NCI-H1092 (cell line): Measurements from ENCODE around the gene CASQ1.

Experiments used
- DNase-seq: peaks from one replicate; lab custom pipeline; 2025; lab: John Stamatoyannopoulos, UW

CASQ1 gene

GRCh38 chr1:160168609-160169369 lies 21.6 kb upstream of the CASQ1 start:
- no peak for DNase-seq

- peak; percentile 63 for DNase-seq
Measured at GRCh38 chr1:160169553-160170399, 20.6 kb upstream of the CASQ1 start.

DNA sequence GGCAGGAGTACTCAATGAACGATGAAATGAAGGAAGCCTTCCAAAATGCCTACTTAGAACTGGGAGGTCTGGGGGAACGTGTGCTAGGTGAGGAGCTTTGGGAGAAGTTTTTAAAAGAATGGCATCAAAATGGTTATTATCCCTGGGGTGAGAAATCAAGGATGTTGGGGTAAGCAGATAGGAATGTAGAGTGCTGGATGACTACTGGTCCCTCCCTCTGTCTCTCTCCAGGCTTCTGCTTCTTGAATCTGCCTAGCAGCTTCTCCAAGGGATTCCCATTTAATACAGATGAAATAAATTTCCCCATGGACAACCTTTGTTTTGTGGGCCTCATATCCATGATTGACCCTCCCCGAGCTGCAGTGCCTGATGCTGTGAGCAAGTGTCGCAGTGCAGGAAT lies 19.0 kb upstream of the CASQ1 start:
- no peak for DNase-seq

- DNase-seq, result no peak
Measured at GRCh38 chr1:160171980-160172379, 18.4 kb upstream of the CASQ1 start.

DNA sequence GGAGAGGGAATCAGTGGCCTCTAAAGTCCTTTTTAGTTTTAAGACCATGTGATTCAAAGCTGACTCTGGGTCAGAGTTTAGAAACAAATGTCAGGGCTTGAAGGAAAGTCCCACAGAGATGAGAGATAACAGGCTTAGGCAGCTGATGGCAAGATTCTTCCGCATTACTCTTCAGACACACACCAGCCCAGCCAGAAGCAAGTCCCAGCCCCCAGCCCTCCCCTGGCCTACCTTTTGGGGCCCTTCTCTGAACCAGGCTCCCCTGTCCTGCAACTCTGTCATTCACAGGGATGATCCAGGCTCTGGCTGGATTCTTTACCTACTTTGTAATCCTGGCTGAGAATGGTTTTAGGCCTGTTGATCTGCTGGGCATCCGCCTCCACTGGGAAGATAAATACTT lies 13.1 kb upstream of the CASQ1 start:
- no peak for DNase-seq

GRCh38 chr1:160177667-160178066 lies 12.7 kb upstream of the CASQ1 start:
- DNase-seq, result no peak

DNA sequence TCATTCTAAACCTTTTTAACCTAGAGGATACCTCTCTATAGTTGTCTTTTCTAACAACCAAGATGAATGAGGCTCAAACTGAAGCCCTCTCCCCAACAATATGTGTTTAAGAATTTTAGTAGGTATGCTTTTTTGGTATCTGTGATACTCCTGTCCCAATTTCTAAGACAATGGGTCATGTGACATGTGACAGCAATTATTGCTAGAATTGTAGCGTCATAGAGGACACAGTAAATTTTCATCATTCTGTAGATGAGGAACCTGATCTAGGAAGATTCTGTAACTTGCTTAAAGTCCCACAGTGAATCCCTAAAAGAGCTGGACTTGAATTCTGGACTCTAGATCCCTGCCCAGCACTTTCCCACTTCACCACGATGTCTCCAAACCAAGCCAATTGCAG lies 11.6 kb upstream of the CASQ1 start:
- DNase-seq, result no peak

GRCh38 chr1:160179336-160179735 lies 11.0 kb upstream of the CASQ1 start:
- DNase-seq, result no peak

DNA sequence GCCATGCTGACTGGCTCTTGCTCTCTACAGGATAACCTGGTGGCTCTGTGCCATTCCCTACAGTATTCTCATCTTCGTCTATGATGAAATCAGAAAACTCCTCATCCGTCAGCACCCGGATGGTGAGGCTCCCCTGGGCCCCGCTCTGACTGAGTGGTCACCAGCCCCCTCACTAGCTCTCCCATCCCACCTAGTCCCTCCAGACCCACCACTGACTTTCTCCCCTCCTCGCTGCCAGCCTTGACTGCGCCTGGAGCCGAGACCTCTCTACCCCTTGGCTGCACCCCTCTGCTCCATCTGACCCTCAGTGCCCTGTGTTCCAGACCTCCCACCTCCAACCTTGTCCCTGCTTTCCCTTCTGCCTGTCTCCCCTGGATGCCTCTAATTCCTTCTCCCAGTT lies 4.1 kb upstream of the CASQ1 start:
- DNase-seq, result no peak

- no peak for DNase-seq
Measured at GRCh38 chr1:160186729-160187128, 3.6 kb upstream of the CASQ1 start.

GRCh38 chr1:160187407-160187806 lies 3.0 kb upstream of the CASQ1 start:
- DNase-seq, result no peak

DNA sequence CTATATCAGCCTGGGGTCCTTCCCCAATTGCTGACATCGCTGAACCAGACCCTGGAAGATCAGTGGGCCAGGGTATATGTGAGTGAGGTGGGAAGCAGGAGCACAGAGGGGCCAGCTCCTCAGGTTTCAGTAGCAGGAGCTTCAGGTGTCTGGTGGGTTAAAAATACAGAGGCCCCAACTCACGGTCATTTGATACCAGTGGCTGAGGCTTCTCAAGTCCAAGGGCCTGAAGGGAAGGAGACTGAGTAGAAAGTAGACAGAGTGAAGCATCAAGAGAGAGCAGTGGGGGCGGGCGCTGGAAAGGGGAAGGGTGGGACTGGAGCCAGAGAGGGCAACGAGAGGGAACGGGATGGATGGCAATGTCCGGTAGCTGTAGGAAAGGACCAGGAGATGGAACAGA lies 2.0 kb upstream of the CASQ1 start:
- DNase-seq, result no peak

DNA sequence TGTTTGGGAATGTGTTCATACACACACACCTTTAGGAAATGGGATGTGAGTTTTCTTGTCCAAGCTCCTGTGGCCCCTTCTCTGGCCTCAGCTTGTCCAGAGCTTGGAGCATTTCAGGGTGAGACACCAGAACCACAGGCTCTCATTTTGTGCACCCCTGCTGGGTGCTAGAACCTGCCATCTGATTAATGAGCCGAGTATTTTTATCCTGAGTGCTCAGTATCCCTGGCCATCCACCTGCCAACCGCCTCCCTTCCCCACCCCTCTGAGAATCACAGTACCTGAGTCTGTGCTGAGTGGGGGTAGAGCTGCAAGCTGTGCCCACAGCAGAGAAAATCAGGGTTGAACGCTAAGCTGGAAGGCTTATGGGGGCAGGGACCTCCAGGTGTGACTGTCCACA lies 1.4 kb downstream of the CASQ1 start:
- no peak for DNase-seq

GRCh38 chr1:160192234-160192633 lies 1.9 kb downstream of the CASQ1 start:
- DNase-seq, result no peak

DNA sequence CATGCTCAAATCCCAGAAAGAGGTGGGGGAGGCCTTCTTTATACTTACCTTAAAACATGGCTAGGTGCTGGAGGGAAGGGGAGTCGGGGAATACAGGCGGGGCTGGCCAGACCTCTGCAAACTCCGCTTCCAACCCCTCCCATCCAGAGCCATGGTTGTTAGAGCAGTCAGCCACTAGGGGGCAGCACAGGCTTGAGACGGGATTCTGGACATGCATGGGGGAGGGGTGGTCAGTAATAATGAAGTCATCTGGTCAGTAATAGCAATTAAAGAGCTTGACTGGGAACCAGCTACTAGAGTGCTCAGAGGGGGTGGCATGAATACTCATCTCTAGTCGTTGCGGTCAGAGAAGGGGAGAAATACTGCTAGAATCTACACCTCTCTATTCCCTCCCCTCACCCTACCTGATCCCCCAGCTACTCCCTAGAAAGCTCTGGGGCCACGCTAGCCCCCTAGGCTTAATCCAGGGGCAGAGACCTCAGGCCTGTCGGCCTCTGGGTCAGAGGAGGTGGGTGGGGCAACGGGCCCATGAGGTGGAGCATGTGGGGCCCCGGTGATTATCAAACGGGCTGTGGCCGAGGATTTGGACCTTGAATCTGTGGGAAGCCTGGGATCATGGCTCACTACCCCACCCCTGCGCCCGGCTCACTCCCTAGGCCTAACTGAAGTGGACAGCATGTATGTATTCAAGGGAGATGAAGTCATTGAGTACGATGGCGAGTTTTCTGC lies 2.9 kb downstream of the CASQ1 start:
- peak; percentile 83 for DNase-seq

GRCh38 chr1:160193832-160194736 lies 3.7 kb downstream of the CASQ1 start:
- no peak for DNase-seq

GRCh38 chr1:160194737-160195059 lies 4.3 kb downstream of the CASQ1 start:
- DNase-seq, result no peak

GRCh38 chr1:160196143-160196542 lies 5.8 kb downstream of the CASQ1 start:
- no peak for DNase-seq

DNA sequence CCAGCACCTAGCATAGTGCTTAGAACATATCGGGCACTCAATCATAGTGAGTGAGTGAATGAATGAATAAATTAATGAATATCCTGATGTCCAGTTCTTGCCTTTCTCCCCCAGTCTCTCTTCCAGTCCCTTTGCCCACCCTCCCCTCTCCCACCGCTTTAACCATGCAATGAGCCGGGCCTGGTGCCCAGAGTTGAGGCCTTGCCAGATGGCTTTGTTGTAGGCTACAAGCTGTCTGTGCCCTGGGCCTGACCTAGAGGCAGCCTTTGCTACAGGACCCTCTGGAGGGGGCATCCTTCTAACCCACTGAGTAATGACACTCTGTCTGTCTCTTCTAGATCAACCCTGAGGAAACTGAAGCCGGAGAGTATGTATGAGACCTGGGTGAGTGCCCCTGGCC lies 6.9 kb downstream of the CASQ1 start:
- DNase-seq, result peak; percentile 14

DNA sequence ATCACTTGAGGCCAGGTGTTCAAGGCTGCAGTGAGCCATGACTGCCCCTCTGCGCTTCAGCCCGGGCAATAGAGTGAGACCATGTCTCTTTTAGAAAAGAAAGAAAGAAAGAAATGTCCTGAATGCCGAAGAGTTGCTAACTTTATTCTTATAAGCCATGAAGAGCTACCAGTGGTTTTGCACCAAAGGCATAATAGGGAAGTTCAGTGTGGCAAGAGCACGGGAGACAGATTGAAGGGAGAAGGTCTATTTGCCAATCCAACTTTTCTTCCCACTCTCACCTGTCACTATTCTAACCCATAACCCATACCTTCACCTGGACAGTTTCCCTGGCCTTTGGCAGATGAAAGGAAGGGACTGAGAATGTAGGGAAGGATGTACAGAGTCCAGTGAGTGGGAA lies 10.4 kb downstream of the CASQ1 start:
- DNase-seq, result no peak

DNA sequence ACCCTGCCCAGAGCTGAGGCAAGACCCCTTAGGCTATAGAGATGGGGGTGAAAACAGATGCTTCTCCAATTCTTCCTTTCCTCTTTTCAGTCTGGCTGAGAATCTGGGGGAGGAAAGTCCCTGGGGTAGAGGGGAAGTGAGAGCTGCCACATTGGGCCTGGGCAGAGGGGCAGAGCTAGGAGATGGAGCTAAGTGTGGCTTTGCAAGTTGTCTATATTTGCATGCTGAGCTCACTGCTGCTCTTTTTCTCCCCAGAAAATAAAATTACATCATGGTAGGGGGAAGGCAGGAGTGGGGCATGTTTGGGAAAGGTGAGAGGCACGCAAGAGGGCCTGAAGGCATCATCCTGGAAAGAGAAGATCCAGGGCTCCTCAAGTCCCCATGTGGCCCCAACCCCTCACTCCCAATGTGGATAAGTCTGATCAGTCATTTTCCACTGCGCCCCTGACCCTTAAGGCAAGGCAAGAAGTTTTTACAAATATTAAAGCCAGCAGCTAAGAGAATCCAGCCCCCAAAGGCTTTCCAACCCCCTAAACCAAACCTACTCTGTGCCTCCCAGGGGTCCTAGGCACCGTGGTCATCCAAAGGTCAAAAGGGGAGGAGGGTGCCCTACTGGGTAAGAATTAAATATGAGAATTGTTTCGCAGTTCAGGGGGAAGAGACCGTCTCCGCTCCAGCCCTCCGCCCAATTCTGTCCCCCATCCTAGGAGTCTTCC lies 14.3 kb downstream of the CASQ1 start:
- no peak for DNase-seq
